Astrocyte of the hippocampus (primary cell): ENCODE data around the gene NUDT3.
"Not testable (repeated sequence)": the region's sequence is repeated elsewhere in the genome, so short reads cannot be mapped to it uniquely, and the experiment has no call there.

Source experiments
- DNase-seq: peaks from one replicate; pipeline ENCODE4 v3.0.0; 2011; ENCODE audit warnings: low read depth, low spot score

The NUDT3 gene

GRCh38 chr6:34288581-34288980, 103.9 kb downstream of the NUDT3 start:
- DNase-seq = no peak

- DNase-seq = no peak
Measured at GRCh38 chr6:34285448-34286164, 106.9 kb downstream of the NUDT3 start.

- DNase-seq = peak; percentile 34
Measured at GRCh38 chr6:34284563-34285447, 107.7 kb downstream of the NUDT3 start.

- no peak for DNase-seq
Measured at GRCh38 chr6:34281702-34282334, 110.7 kb downstream of the NUDT3 start.

GRCh38 chr6:34280216-34280615, 112.3 kb downstream of the NUDT3 start:
- DNase-seq = no peak

- no peak for DNase-seq
Measured at GRCh38 chr6:34278833-34279232, 113.6 kb downstream of the NUDT3 start.

- no peak for DNase-seq
Measured at GRCh38 chr6:34277763-34278112, 114.7 kb downstream of the NUDT3 start.

GRCh38 chr6:34276881-34277762, 115.3 kb downstream of the NUDT3 start:
- DNase-seq = no peak

- no peak for DNase-seq
Measured at GRCh38 chr6:34276191-34276590, 116.3 kb downstream of the NUDT3 start.

- DNase-seq = no peak
Measured at GRCh38 chr6:34275128-34275804, 117.2 kb downstream of the NUDT3 start.

GRCh38 chr6:34274129-34274528, 118.3 kb downstream of the NUDT3 start:
- no peak for DNase-seq

GRCh38 chr6:34273242-34273805, 119.1 kb downstream of the NUDT3 start:
- no peak for DNase-seq

- DNase-seq = no peak
Measured at GRCh38 chr6:34272013-34272926, 120.2 kb downstream of the NUDT3 start.

- not testable (repeated sequence) for DNase-seq
Measured at GRCh38 chr6:34269658-34270341, 122.7 kb downstream of the NUDT3 start.

- DNase-seq = not testable (repeated sequence)
Measured at GRCh38 chr6:34269132-34269531, 123.3 kb downstream of the NUDT3 start.

GRCh38 chr6:34267746-34268145, 124.7 kb downstream of the NUDT3 start:
- no peak for DNase-seq

GRCh38 chr6:34263484-34263883, 129.0 kb downstream of the NUDT3 start:
- not testable (repeated sequence) for DNase-seq

GRCh38 chr6:34260576-34261267, 131.7 kb downstream of the NUDT3 start:
- no peak for DNase-seq
